HG02973 (cell line): ENCODE data around the gene NAALADL2.
A peak's percentile ranks its signal among the peaks of the same experiment; 100 is the strongest.

Source experiments
- ATAC-seq: cut with Tn5 transposase; IDR thresholded peaks from one replicate; pipeline ENCODE4 v1.9.1; 2021; ENCODE audit warnings: moderate library complexity; ENCODE audit not compliant: unreplicated experiment

NAALADL2 gene

GRCh38 chr3:175193815-175194518, 334.8 kb downstream of the NAALADL2 start:
- ATAC-seq = peak; percentile 85

DNA sequence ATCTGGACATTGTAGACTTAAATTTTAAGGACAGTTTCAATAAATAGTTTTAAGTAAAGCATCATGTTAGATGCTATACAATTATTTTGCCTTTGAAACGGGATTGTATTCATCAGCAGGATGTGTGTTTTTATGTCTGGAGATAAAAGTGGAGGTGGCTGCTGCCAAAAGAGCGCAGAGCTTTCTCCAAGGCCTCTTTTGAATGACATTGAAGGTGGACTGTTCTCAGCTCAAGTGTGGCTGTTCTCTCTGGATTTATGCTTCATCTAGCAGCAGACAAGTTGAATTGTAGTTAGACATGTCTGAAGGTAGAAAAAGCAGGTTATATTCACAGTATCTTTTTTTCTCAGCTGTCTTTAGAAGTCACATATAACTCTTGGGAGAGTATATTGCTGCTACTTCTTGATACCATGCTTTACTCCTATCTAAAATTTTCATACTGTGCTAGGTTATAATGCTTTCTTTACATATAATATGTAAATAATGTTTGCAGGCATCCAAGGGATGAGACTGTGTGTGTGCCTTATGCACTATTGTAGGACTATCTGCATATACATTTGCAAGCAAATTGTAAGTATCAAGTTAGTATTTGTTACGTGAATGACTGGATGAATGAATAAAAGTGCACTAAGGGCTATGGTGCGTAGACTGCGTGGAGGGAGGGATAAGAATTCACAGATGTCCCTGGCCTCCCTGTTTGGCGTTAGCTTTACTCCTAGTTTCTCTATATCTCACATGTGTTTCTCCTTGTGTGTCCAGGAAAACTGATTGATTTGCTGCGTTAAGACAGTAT, 340.1 kb downstream of the NAALADL2 start:
- ATAC-seq = no peak

DNA sequence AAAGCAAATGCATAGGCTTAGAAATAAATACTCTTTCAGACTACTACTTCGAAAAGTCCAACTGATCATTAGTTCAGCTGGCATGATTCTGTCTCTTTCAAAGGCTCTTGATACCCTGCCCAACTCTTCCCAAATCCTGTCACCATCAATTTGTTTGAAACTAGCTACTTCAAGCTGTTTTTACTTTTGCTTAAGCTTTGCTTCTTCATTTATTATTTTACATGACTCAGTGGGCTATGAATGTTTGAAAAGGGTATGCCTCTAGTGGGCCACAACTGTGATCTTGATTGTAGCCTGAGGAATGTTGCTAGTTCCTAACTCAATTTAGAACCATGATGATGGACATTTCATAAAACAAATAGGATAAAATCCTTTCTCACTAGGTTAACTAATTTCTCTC, 340.8 kb downstream of the NAALADL2 start:
- ATAC-seq = no peak

DNA sequence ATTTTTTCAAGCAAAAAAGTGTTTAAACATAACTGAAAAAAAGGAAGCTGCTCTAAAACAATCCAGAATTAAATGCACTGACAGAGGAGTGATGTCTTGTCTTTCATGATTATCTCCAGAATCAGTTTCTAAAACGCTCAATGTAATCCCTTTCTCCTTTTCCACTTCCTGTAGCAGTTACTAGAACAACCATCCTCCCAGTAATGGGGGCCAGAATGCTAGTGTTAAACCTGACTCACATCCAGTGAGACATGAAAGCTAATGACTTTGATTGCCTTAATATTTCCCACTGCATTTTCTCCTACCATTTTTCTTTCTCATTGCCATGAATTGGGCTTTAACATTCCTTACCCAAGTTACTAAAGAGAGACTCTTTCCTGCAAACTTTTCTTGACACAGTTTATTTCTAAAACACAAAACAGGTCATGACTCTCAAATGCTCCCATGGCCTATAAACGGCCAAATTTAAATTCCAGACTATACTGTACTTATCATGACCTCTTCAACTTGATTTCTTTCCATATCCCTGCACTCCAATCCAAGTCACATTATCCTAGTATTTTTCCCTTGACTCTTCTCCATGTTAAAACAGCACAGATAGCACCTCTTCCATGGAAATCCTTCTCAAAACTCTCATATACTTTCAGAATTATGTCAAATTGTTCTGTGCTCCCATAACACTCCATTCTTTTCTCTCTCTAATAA, 341.4 kb downstream of the NAALADL2 start:
- no peak for ATAC-seq

- ATAC-seq = no peak
These were observed 348.2 kb downstream of the NAALADL2 start for GRCh38 chr3:175207361-175207760.

DNA sequence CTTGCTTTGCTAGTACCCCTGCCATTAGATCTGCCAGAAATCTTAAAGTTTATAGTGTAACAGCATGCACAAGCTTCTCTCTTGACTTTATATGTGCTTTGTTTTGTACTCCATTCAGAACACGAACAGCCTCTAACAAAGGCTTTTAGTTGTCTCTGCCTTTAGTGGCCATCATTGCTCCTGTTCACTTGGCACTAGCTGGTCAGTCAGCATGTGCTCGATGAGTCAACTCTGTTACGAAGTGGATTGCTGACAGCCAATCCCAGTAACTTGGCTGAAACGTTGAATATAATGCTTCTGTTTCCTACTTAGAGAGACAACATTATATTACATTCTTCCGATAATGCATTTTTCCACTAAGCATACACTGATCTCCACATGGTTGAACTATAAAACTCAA, 349.2 kb downstream of the NAALADL2 start:
- ATAC-seq = no peak

- ATAC-seq = no peak
These were observed 352.3 kb downstream of the NAALADL2 start for GRCh38 chr3:175211466-175211865.

GRCh38 chr3:175212896-175213295, 353.8 kb downstream of the NAALADL2 start:
- ATAC-seq = no peak

DNA sequence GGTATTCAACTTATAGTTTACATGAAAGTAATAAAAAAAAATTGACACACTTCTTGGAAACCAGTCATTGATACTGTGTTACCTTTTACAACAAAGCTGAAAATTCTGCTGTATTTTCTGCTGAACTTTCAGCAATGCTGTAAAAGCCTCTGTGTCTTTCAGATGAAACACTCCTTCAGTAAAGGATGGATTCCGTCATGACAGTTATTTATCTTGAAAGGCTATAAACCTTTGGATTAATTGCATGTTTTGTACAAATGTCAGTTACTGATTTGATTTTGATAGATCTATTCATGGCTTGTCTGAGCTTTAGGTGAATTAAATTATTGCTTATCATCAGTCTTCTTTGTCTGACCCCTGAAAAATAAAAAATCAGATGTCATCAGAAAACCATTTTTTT, 355.1 kb downstream of the NAALADL2 start:
- no peak for ATAC-seq

DNA sequence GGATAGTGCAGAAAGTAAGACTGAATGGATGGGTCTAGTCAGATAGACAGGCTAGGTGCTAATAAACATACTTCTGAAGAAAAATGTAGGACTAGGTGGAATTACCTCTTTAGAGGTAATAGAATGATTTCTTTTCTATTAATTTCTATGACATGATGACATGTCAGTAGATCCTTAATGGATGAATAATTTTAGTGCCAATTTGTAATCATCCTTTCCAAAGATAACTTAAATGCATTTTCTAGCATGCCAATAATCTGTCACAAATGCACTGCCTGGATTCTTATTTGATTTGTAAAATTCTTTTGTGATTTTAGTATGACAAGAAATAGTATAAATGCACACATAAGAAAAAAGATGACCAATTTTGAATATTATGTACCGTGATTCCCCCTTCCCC, 356.7 kb downstream of the NAALADL2 start:
- no peak for ATAC-seq

DNA sequence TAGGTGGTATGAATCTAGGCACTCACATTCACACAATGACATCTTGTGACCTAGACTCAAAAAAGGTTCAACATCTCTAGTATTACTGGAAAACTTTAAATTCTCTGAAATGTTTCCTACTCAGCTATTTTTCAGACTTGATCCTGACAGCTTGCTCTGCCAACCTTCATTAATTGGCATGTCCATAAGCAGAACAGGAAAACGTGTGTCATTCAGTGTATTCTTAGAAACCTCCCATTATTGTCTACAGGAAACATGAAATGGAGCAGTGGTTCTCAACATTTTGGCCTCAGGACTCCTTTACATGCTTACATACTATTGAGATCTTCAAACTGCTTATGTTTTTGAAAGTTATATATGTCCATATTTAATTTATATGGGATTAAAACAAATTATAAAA, 363.2 kb downstream of the NAALADL2 start:
- no peak for ATAC-seq

DNA sequence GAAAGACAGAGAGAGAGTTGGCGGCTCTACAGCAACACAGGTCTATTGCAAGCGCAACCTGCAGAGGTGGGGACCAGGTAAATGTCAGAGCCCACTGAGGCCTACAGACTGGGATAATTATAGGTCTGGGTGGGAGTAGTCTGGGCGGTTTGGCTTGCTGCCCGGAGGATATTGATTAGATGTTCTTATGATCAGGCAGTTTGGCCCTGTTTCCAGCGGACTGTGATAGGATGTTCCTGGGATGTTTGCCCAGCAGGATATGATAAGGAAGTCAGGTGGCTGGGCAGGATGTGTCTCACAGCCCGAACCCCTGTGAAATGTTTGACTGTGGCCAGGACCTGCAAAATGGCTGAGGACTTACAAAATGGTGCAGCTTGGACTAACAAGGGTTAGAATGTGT, 364.9 kb downstream of the NAALADL2 start:
- no peak for ATAC-seq

- no peak for ATAC-seq
These were observed 367.3 kb downstream of the NAALADL2 start for GRCh38 chr3:175226444-175226843.

DNA sequence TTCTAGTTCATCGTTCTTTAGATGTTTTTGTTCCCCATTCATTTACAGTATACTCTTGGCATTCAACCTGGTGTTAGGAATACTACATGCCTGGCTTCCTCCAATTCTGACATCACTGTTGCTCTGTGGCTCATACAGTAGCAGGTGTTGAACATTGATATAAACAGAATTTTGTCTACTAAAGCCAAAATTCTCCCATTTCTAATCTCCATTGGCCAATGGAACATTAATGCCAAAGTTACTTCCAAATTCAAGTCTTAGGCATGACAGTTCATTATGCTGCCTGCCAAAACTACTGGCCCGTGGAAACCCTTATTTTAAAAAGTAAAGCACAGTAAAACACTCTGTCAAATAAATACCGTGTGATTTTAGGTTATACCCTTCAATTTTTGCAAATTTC, 368.0 kb downstream of the NAALADL2 start:
- ATAC-seq = no peak

DNA sequence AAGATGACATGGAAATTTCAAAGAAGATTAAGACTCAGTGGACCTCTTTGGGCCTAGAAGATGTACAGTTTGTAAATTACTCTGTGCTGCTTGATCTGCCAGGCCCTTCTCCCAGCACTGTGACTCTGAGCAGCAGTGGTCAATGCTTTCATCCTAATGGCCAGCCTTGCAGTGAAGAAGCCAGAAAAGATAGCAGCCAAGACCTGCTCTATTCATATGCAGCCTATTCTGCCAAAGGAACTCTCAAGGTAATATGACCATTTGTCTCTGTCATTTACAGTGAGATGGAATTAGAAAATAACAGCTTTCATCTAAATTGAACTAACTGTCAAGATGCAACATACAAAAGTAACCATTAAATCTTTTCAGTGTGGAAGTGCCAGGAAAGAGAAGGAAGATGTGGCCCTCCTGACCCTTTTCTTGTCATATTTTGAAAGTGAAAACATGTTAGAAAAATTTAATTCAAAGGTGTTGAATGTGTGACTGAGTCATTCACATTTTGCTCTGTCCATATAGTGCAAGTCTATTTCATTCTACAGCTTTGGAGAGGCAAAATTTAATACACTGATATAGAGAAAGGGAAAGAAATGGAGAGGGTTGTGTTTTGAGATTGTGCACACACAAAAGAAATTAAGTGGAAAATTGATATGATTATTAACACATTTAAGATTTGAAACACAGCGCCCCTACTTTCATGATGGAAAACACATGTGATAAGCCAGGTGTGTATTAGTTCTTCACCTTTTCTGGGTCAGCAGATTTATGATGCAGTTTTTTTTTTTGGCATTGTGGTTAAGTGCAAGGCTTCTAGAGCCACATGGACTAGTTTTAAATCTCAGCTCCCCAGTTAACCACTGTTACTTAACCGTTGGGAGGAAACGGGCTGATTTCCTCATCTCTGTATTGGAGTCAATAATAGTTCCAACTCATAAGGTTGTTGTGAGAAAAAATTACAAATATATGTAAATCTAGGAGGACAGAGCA, 375.1 kb downstream of the NAALADL2 start:
- ATAC-seq = no peak

- no peak for ATAC-seq
These were observed 379.7 kb downstream of the NAALADL2 start for GRCh38 chr3:175238801-175239200.

- no peak for ATAC-seq
These were observed 381.8 kb downstream of the NAALADL2 start for GRCh38 chr3:175240921-175241320.

- no peak for ATAC-seq
These were observed 383.1 kb downstream of the NAALADL2 start for GRCh38 chr3:175242243-175242642.

DNA sequence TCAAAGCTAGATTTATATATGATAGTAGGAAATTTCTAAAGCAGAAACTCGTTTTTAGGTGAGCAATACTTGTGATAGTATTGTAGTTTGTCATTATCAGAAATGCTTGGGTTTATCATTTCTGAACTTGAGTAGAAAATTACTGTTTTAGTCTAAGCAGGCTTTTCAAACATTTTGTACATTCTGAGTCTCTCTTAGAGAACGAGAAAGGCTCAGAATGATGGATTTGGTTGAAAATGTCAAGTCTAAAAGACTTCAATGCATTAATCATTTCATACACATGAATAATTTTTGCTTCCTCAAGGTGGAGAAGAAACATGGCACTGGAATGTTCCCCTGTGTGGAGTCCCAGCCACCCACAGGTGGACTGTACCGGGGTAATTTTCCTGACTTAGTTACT, 387.1 kb downstream of the NAALADL2 start:
- ATAC-seq = no peak

DNA sequence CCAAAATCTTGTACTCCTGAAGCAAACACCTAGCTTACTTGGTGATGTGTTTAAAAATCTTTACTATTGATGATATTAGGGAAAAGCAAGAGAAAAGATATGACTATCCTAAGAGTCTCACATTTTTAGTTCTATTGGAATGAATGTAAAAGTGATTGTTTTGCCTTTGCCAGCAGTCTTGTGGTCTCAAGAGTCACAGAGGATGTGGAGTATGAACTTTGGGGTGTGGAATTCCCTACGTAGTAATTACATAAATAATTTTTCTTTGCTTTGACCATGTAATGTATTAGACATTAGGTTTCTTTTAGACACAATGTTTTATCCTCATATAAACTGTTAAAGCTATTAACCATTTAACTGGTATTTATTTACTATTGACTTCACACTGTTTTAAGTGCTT, 387.6 kb downstream of the NAALADL2 start:
- no peak for ATAC-seq

GRCh38 chr3:175247629-175248028, 388.5 kb downstream of the NAALADL2 start:
- no peak for ATAC-seq
